HepG2 (cell line): ENCODE measurements around the gene ADAMTS16. TPM values are rescaled to one million over a fixed set of nuclear protein-coding genes. Genes with fewer than 3 reads are reported as not detected.

Experiments
- FOSL2 ChIP-seq: sonication (generic); formaldehyde crosslinking; IDR thresholded peaks from 2 replicates; pipeline ENCODE4 v1.4.0; 2020; ENCODE audit warnings: missing genetic modification reagents
- FOXK2 ChIP-seq: fragments of 450-650 bp; IDR thresholded peaks from 2 replicates; pipeline ENCODE4 v1.6.1; 2016
- GATAD2A ChIP-seq: IDR thresholded peaks from 2 replicates; pipeline ENCODE4 v1.6.1; 2016
- HDAC2 ChIP-seq: sonication (generic); formaldehyde crosslinking; IDR thresholded peaks from 2 replicates; pipeline ENCODE4 v1.4.0; 2020; ENCODE audit warnings: missing genetic modification reagents
- HMG20A ChIP-seq: IDR thresholded peaks from 2 replicates; pipeline ENCODE4 v1.6.1; 2016; ENCODE audit warnings: borderline replicate concordance
- IRF2 ChIP-seq: IDR thresholded peaks from 2 replicates; pipeline ENCODE4 v1.6.1; 2018; ENCODE audit warnings: missing genetic modification reagents, missing compliant biosample characterization
- KDM6A ChIP-seq: IDR thresholded peaks from 2 replicates; pipeline ENCODE4 v1.6.1; 2016; ENCODE audit warnings: low read depth
- LCORL ChIP-seq, 2 experiments: fragments of 450-650 bp in 1 of 2; sonication (generic) in 1 of 2; formaldehyde crosslinking in 1 of 2; IDR thresholded peaks; 2 replicates each; pipeline versions ENCODE4 v1.5.0 to v1.6.1; 2017 to 2020; ENCODE audit warnings: antibody characterized with exemption in 1 of 2, missing genetic modification reagents in 1 of 2
- MIXL1 ChIP-seq: IDR thresholded peaks from 2 replicates; pipeline ENCODE4 v1.6.1; 2016
- MTA1 ChIP-seq: sonication (generic); formaldehyde crosslinking; IDR thresholded peaks from 2 replicates; pipeline ENCODE4 v1.4.0; 2020; ENCODE audit warnings: missing genetic modification reagents, mild to moderate bottlenecking, borderline replicate concordance
- NR2F1 ChIP-seq, 2 experiments: fragments of 450-650 bp in 1 of 2; formaldehyde crosslinking in 1 of 2; IDR thresholded peaks; 2 replicates each; pipeline versions ENCODE4 v1.5.0 to v1.6.1; 2016 to 2020; ENCODE audit warnings: mild to moderate bottlenecking in 1 of 2, missing compliant biosample characterization in 1 of 2, missing genetic modification reagents in 1 of 2, moderate library complexity in 1 of 2
- NR2F2 ChIP-seq: IDR thresholded peaks from 2 replicates; pipeline ENCODE4 v1.6.1; 2012; ENCODE audit warnings: low read depth, inconsistent platforms, borderline replicate concordance
- PHF21A ChIP-seq: sonication (generic); formaldehyde crosslinking; IDR thresholded peaks from 2 replicates; pipeline ENCODE4 v1.5.0; 2020; ENCODE audit warnings: mild to moderate bottlenecking, missing genetic modification reagents
- SMAD3 ChIP-seq: sonication (generic); formaldehyde crosslinking; IDR thresholded peaks from 2 replicates; pipeline ENCODE4 v1.4.0; 2020; ENCODE audit warnings: missing genetic modification reagents
- SOX13 ChIP-seq, 3 experiments: fragments of 450-650 bp in 1 of 3; sonication (generic) in 1 of 3; formaldehyde crosslinking in 1 of 3; IDR thresholded peaks in 2 of 3; conservative IDR thresholded peaks in 1 of 3; 2 replicates each; pipeline versions ENCODE4 v1.5.0 to v1.6.1; 2016 to 2020; ENCODE audit warnings: antibody characterized with exemption in 1 of 3, mild to moderate bottlenecking in 1 of 3, missing compliant biosample characterization in 1 of 3, missing genetic modification reagents in 1 of 3, moderate library complexity in 1 of 3
- SOX5 ChIP-seq: IDR thresholded peaks from 2 replicates; pipeline ENCODE4 v1.6.1; 2016; ENCODE audit warnings: borderline replicate concordance
- TCF7 ChIP-seq: sonication (generic); IDR thresholded peaks from 2 replicates; pipeline ENCODE4 v1.6.1; 2016; ENCODE audit warnings: antibody characterized with exemption, low read depth
- TEAD3 ChIP-seq: optimal IDR thresholded peaks from 2 replicates; pipeline ENCODE3; 2016; ENCODE audit warnings: borderline replicate concordance
- polyA plus RNA-seq, 8 experiments: library from polyadenylated mRNA; depleted of rRNA in 3 of 8; stranded (reverse) in 7 of 8; unstranded in 1 of 8; fragments of >200 nt; fragmentation: Illumina TruSeq in 4 of 8; extraction: Trizol in 4 of 8; gene quantifications; 2 replicates each; pipeline versions ENCODE4 v1.2.1 to v1.2.3, GENCODE V29; 2011 to 2016; ENCODE audit warnings: low read depth in 4 of 8, missing spikeins in 1 of 8, mixed read lengths in 1 of 8; ENCODE audit not compliant: insufficient read depth in 1 of 8
- total RNA-seq, 5 experiments: library from RNA; depleted of rRNA; stranded (reverse); fragments of >200 nt; fragmentation: Illumina TruSeq; extraction: Trizol; gene quantifications; 2 replicates each; pipeline ENCODE4 v1.2.3, GENCODE V29; 2016; ENCODE audit warnings: low read depth in 1 of 5
- TF ChIP-seq, protein P1 (sequence below): IDR thresholded peaks from 2 replicates; pipeline ENCODE4 v1.6.1; 2016
- TF ChIP-seq, protein P2 (sequence below): IDR thresholded peaks from 2 replicates; pipeline ENCODE4 v1.6.1; 2016; ENCODE audit warnings: mild to moderate bottlenecking, missing biosample characterization, missing genetic modification reagents
- TF ChIP-seq, protein P3 (sequence below): IDR thresholded peaks from 2 replicates; pipeline ENCODE4 v1.6.1; 2012; ENCODE audit warnings: low read depth, low read length, improper control_type of control experiment
- TF ChIP-seq, protein P4 (sequence below): IDR thresholded peaks from 2 replicates; pipeline ENCODE4 v1.6.1; 2016
- TF ChIP-seq, protein P5 (sequence below): sonication (generic); formaldehyde crosslinking; IDR thresholded peaks from 2 replicates; pipeline ENCODE4 v1.4.0; 2020; ENCODE audit warnings: missing genetic modification reagents

Gene ADAMTS16
- total and polyA plus RNA-seq, 2 of the 13 experiments (the other 11 are each of a cell fraction or from before 2014, with no cell fraction given), result 0.02 to 0.03 TPM

DNA sequence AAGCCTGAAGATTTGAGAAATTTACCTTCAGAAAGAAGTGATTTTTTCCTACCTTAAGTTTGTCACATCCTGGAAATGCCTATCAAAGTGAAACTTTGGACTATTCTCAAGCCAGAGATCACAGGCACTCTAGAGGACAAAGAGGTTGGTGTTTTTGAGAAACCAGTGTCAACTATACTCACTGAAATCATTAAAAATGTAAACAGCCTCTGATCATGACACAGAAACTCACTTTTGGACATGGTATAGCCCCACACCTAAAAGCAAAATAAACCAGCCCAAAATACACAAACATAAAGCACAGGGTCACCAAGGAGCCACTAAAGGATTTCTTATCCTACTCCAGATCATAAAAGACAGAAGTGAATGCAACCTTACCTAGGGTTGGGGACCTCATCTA is 216.6 kb downstream of the ADAMTS16 start (continued):
- TF ChIP-seq GATAD2A (CRISPR knock-in tag) (peak; percentile 87), SOX5 (CRISPR knock-in tag) (peak; percentile 84; the same call in 1 of the 2 replicates), LCORL (IDR thresholded peaks at IDR 0.05) (no peak; the same call in 1 of the 2 replicates), LCORL (CRISPR knock-in tag; IDR thresholded peaks at IDR 0.05) (peak; percentile 92), KDM6A (peak; percentile 65; the same call in 1 of the 2 replicates), IRF2 (CRISPR knock-in tag) (no peak), TCF7 (peak; percentile 83), HDAC2 (peak; percentile 48; the same call in 1 of the 2 replicates), NR2F2 (peak; percentile 45; the same call in 1 of the 2 replicates), SMAD3 (CRISPR knock-in tag) (0 out of 2 replicates have a peak, but pooled peaks have one; percentile 45), HMG20A (CRISPR knock-in tag) (peak; percentile 87), TEAD3 (CRISPR knock-in tag) (peak; percentile 23), NR2F1 (CRISPR knock-in tag; IDR thresholded peaks at IDR 0.05) (0 out of 4 replicates have a peak, but pooled peaks of 1 of the 2 experiments have one; percentile 19), MTA1 (CRISPR knock-in tag) (no peak), SOX13 (IDR thresholded peaks at IDR 0.05) (no peak; the same call in 1 of the 2 replicates), SOX13 (CRISPR knock-in tag; conservative IDR thresholded peaks at IDR 0.05 in 1 of 2, IDR thresholded peaks at IDR 0.05 in 1 of 2) (peak in 1 of 2 experiments; percentile 86; a peak in 2 of 4 replicates), PHF21A (CRISPR knock-in tag) (peak; percentile 63), MIXL1 (CRISPR knock-in tag) (peak; percentile 65; the same call in 1 of the 2 replicates), FOXK2 (peak; percentile 85), FOSL2 (CRISPR knock-in tag) (peak; percentile 39)
- TF ChIP-seq, protein P1, sequence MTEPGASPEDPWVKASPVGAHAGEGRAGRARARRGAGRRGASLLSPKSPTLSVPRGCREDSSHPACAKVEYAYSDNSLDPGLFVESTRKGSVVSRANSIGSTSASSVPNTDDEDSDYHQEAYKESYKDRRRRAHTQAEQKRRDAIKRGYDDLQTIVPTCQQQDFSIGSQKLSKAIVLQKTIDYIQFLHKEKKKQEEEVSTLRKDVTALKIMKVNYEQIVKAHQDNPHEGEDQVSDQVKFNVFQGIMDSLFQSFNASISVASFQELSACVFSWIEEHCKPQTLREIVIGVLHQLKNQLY, result peak; percentile 43; the same call in 1 of the 2 replicates
- TF ChIP-seq, protein P2, sequence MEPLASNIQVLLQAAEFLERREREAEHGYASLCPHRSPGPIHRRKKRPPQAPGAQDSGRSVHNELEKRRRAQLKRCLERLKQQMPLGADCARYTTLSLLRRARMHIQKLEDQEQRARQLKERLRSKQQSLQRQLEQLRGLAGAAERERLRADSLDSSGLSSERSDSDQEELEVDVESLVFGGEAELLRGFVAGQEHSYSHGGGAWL (CRISPR knock-in tag), result no peak
- TF ChIP-seq, protein P3, sequence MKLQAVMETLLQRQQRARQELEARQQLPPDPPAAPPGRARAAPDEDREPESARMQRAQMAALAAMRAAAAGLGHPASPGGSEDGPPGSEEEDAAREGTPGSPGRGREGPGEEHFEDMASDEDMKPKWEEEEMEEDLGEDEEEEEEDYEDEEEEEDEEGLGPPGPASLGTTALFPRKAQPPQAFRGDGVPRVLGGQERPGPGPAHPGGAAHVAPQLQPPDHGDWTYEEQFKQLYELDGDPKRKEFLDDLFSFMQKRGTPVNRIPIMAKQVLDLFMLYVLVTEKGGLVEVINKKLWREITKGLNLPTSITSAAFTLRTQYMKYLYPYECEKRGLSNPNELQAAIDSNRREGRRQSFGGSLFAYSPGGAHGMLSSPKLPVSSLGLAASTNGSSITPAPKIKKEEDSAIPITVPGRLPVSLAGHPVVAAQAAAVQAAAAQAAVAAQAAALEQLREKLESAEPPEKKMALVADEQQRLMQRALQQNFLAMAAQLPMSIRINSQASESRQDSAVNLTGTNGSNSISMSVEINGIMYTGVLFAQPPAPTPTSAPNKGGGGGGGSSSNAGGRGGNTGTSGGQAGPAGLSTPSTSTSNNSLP, result peak; percentile 78
- TF ChIP-seq, protein P4, sequence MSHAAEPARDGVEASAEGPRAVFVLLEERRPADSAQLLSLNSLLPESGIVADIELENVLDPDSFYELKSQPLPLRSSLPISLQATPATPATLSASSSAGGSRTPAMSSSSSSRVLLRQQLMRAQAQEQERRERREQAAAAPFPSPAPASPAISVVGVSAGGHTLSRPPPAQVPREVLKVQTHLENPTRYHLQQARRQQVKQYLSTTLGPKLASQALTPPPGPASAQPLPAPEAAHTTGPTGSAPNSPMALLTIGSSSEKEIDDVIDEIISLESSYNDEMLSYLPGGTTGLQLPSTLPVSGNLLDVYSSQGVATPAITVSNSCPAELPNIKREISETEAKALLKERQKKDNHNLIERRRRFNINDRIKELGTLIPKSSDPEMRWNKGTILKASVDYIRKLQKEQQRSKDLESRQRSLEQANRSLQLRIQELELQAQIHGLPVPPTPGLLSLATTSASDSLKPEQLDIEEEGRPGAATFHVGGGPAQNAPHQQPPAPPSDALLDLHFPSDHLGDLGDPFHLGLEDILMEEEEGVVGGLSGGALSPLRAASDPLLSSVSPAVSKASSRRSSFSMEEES, result peak; percentile 68; the same call in 1 of the 2 replicates
- TF ChIP-seq, protein P5, sequence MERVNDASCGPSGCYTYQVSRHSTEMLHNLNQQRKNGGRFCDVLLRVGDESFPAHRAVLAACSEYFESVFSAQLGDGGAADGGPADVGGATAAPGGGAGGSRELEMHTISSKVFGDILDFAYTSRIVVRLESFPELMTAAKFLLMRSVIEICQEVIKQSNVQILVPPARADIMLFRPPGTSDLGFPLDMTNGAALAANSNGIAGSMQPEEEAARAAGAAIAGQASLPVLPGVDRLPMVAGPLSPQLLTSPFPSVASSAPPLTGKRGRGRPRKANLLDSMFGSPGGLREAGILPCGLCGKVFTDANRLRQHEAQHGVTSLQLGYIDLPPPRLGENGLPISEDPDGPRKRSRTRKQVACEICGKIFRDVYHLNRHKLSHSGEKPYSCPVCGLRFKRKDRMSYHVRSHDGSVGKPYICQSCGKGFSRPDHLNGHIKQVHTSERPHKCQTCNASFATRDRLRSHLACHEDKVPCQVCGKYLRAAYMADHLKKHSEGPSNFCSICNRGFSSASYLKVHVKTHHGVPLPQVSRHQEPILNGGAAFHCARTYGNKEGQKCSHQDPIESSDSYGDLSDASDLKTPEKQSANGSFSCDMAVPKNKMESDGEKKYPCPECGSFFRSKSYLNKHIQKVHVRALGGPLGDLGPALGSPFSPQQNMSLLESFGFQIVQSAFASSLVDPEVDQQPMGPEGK, result peak; percentile 67
